Rectal smooth muscle tissue (tissue), 1 donor: ENCODE results near the gene CLPSL1.
A peak's percentile ranks its signal among the peaks of the same experiment; 100 is the strongest.

Source experiments
- H3K27ac ChIP-seq: one replicate; pipeline ENCODE4 v1.7.0; 2013; ENCODE audit warnings: low read depth, low read length, inconsistent platforms
- H3K27me3 ChIP-seq: one replicate; pipeline ENCODE4 v1.7.0; 2013; ENCODE audit warnings: low read length; ENCODE audit not compliant: control insufficient read depth, insufficient read depth
- H3K36me3 ChIP-seq: one replicate; pipeline ENCODE4 v1.7.0; 2013; ENCODE audit warnings: low read length; ENCODE audit not compliant: control insufficient read depth, insufficient read depth
- H3K4me1 ChIP-seq: one replicate; pipeline ENCODE4 v1.7.0; 2013; ENCODE audit warnings: low read length; ENCODE audit not compliant: control insufficient read depth, insufficient read depth
- H3K4me3 ChIP-seq: one replicate; pipeline ENCODE4 v1.7.0; 2013; ENCODE audit warnings: low read length
- H3K9ac ChIP-seq: one replicate; pipeline ENCODE4 v1.7.0; 2013; ENCODE audit warnings: low read length

CLPSL1 gene

DNA sequence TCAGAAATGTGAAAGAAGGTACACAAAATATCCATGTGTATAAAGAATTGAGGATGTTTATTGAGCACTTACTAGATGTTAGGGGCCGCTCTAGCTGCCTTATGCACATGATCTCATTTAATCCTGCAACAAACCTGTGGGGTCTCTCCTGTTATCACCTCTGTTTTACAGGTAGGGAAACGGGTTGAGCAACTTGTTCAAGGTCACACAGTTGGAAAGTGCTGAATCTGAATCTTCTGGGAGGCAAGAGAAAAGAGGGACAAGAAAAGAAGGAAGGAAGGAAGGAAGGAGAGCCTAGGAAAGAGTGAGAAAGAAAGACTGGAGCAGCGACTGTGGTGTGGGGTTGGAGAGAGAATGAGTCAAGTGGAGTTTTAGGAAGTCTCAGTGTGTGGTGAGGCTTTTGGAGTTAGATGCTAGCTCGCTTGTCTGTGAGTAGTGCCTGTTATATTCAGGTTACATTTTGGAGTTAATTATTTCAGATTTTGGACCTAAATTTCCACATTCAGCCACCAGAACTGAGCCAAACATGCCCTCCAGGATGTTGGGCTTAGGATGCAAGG lies 7.7 kb downstream of the CLPSL1 start:
- no peak overlapping the region for H3K27ac ChIP-seq
- no peak overlapping the region for H3K4me3 ChIP-seq
- peaks cover 14% of the 10 kb centered on the region for H3K27me3 ChIP-seq
- no peak overlapping the region for H3K9ac ChIP-seq
- no peaks in the 10 kb centered on the region for H3K36me3 ChIP-seq
- H3K4me1 ChIP-seq = no peaks in the 10 kb centered on the region

- Histone ChIP-seq H3K9ac (no peak overlapping the region), H3K4me1 (no peaks in the 10 kb centered on the region), H3K27ac (no peak overlapping the region), H3K36me3 (no peaks in the 10 kb centered on the region), H3K27me3 (peaks cover 14% of the 10 kb centered on the region), H3K4me3 (no peak overlapping the region)
Observed at GRCh38 chr6:35790683-35791082, 9.9 kb downstream of the CLPSL1 start.

- H3K27me3 ChIP-seq = no peaks in the 10 kb centered on the region
- no peaks in the 10 kb centered on the region for H3K36me3 ChIP-seq
- no peak overlapping the region for H3K27ac ChIP-seq
- H3K9ac ChIP-seq = no peak overlapping the region
- H3K4me1 ChIP-seq = no peaks in the 10 kb centered on the region
- no peak overlapping the region for H3K4me3 ChIP-seq
Observed at GRCh38 chr6:35794536-35795452, 14.0 kb downstream of the CLPSL1 start.

DNA sequence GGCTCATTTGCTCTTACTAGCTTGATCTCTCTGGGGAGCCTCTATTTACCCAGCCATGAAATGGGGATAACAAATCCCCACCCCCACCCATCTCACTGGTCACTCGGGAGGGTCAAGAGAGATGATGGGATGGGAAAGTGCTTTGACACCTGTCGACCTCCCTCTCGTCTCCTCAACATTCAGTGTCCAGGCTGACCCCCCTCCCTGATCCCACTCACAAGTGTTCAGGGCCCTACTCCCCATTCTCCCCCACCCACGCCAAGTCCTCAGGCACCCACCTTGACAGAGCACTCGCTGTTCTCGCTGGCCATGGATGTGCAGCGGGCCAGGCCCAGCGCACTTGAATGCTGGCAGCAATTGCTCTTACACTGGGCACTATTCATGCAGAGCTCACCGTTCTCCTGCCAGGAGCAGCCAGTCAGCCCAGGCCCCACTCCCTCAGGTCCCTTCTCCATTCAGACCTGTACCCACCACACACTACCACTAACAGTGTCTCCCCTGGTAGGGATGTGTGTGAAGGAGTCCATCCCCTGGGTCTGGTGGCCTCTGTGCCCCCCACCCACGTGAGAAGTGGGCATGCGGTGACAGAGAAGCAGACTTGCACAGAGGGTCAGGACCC lies 14.7 kb downstream of the CLPSL1 start:
- no peaks in the 10 kb centered on the region for H3K4me1 ChIP-seq
- H3K27ac ChIP-seq = no peak overlapping the region
- no peak overlapping the region for H3K4me3 ChIP-seq
- H3K9ac ChIP-seq = no peak overlapping the region
- no peaks in the 10 kb centered on the region for H3K27me3 ChIP-seq
- no peaks in the 10 kb centered on the region for H3K36me3 ChIP-seq

DNA sequence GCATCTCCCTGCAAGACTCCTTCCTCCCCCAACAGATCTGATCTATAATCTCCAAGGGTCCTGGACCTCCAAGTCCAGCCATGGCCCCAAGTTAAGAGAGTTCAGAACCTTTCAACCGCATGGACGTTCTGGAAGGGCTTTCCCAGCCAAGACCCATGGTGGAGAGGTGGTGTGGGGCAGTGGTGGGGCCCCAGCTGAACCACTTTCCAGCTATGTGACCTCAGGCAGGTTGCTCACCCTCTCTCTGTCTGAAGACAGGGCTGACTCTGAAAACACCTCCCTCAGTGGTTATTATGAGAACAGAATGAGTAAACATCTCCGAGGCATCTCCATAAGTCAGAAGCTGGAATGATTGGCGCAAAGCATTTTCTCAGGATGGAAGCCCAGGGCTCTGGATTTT lies 15.4 kb downstream of the CLPSL1 start:
- no peaks in the 10 kb centered on the region for H3K27me3 ChIP-seq
- no peaks in the 10 kb centered on the region for H3K36me3 ChIP-seq
- no peaks in the 10 kb centered on the region for H3K4me1 ChIP-seq
- no peak overlapping the region for H3K4me3 ChIP-seq
- no peak overlapping the region for H3K9ac ChIP-seq
- H3K27ac ChIP-seq = no peak overlapping the region

GRCh38 chr6:35797837-35798526 lies 17.2 kb downstream of the CLPSL1 start:
- no peak overlapping the region for H3K9ac ChIP-seq
- H3K4me3 ChIP-seq = no peak overlapping the region
- no peaks in the 10 kb centered on the region for H3K4me1 ChIP-seq
- H3K27me3 ChIP-seq = no peaks in the 10 kb centered on the region
- H3K36me3 ChIP-seq = no peaks in the 10 kb centered on the region
- H3K27ac ChIP-seq = no peak overlapping the region

DNA sequence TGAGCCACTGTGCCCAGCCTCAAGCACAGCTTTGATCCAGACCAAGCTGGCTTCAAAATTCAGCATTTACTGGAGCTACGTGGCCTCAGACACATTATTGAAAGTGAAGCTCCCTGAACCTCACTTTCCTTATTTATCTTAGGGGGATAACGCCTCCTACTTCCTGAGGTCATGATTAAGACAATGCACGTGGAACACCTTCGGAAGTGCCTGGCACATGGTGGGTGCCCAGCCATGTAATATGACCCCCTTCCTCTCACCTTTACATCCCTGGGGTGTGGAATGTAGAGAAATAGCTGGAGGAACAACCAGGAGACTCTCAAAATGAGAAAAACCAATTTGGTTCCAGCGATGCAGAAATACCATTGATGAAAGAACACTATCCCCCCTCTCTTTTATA lies 17.9 kb downstream of the CLPSL1 start:
- no peak overlapping the region for H3K9ac ChIP-seq
- no peaks in the 10 kb centered on the region for H3K4me1 ChIP-seq
- no peak overlapping the region for H3K27ac ChIP-seq
- no peaks in the 10 kb centered on the region for H3K36me3 ChIP-seq
- H3K4me3 ChIP-seq = no peak overlapping the region
- no peaks in the 10 kb centered on the region for H3K27me3 ChIP-seq

DNA sequence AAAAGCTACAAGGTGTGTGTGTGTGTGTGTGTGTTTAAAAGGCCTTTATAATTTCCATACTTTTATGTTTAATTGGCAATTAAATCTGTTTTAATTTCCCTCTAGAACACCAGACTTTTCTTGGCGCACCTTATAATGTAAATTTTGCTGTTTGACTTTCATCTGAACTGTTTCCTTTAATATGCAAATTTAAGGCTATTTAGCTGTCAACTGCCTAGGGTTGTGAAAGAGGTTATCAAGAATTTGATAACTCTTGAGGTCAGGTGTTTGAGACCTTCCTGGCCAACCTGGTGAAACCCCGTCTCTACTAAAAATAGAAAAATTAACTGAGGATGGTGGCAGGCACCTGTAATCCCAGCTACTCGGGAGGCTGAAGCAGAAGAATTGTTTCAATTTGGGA lies 20.3 kb downstream of the CLPSL1 start:
- H3K9ac ChIP-seq = no peak overlapping the region
- no peak overlapping the region for H3K27ac ChIP-seq
- H3K27me3 ChIP-seq = peaks cover 8% of the 10 kb centered on the region
- no peaks in the 10 kb centered on the region for H3K4me1 ChIP-seq
- H3K4me3 ChIP-seq = no peak overlapping the region
- no peaks in the 10 kb centered on the region for H3K36me3 ChIP-seq

- H3K9ac ChIP-seq = no peak within 1 kb of the TSS
- peak within 1 kb of the TSS; percentile 15 for H3K4me3 ChIP-seq
Observed at GRCh38 chr6:35804996-35805736, 24.3 kb downstream of the CLPSL1 start, which contains the start of gene LHFPL5. Gene LHFPL5, plus strand, starts transcription at chr6:35805352. Its CDS starts 319 bp downstream, at chr6:35805671.

DNA sequence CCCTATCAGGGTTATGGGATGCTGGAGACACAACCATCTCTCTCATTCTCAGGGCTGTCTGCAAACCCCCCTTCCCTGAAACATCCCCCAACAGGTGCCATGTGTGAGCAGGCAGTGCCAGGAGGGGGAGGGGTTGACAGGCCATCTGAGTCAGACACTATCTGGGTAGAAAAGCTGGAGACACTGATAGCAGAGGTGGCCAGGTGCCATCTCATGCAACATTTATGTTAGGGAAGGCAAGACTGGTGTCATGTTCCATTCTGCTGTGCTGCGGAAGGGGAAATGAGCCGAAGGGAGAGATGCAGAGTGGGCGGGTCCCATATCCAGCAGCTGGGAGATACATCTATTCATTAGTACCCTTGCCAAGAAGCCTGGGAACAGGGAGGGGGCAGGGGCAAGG lies 27.9 kb downstream of the CLPSL1 start:
- H3K36me3 ChIP-seq = no peaks in the 10 kb centered on the region
- peaks cover 13% of the 10 kb centered on the region for H3K27me3 ChIP-seq
- H3K4me3 ChIP-seq = no peak overlapping the region
- no peak overlapping the region for H3K9ac ChIP-seq
- no peaks in the 10 kb centered on the region for H3K4me1 ChIP-seq
- H3K27ac ChIP-seq = no peak overlapping the region

More at GRCh38 chr6:35804996-35805736, 24.3 kb downstream of the CLPSL1 start, which contains the start of gene LHFPL5:
- Histone ChIP-seq H3K4me1 (no peaks in the 10 kb centered on the region), H3K27ac (no peak within 1 kb of the TSS), H3K27me3 (peaks cover 13% of the 10 kb centered on the region), H3K36me3 (no peaks in the 10 kb centered on the region)

DNA sequence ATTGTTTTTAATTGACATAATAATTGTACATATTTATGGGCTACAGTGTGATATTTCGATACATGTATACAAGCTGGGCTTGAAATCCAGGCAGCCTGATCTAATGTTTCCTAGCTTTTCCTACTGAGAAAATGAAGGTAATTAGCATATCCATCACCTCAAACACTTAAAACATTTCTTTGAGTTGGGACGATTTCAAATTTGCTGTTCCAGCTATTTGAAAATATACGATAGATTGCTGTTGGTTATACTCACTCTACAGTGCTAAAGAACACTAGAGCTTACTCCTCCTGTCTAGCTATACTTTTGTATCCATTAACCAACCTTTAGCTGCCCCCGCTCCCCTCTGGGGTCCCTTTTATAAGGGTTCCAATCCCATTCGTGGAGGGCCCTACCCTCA lies 29.0 kb downstream of the CLPSL1 start:
- H3K27me3 ChIP-seq = peaks cover 13% of the 10 kb centered on the region
- H3K4me1 ChIP-seq = no peaks in the 10 kb centered on the region
- H3K27ac ChIP-seq = no peak overlapping the region
- no peak overlapping the region for H3K9ac ChIP-seq
- H3K4me3 ChIP-seq = no peak overlapping the region
- no peaks in the 10 kb centered on the region for H3K36me3 ChIP-seq
